COLO829 (cell line): ENCODE results near the gene AGFG2.

Experiments
- DNase-seq: peaks from one replicate; pipeline ENCODE4 v3.0.0; 2012; ENCODE audit warnings: low spot score

AGFG2 gene

GRCh38 chr7:100586266-100587025, 47.4 kb downstream of the AGFG2 start, which contains the start of gene FBXO24:
TSS of gene FBXO24 (plus strand) at chr7:100586328. CDS start at chr7:100586626, 298 bp downstream.
- DNase-seq, result peak; percentile 99

GRCh38 chr7:100588438-100588837, 49.4 kb downstream of the AGFG2 start:
- no peak for DNase-seq

GRCh38 chr7:100589341-100589947, 50.4 kb downstream of the AGFG2 start:
- no peak for DNase-seq

DNA sequence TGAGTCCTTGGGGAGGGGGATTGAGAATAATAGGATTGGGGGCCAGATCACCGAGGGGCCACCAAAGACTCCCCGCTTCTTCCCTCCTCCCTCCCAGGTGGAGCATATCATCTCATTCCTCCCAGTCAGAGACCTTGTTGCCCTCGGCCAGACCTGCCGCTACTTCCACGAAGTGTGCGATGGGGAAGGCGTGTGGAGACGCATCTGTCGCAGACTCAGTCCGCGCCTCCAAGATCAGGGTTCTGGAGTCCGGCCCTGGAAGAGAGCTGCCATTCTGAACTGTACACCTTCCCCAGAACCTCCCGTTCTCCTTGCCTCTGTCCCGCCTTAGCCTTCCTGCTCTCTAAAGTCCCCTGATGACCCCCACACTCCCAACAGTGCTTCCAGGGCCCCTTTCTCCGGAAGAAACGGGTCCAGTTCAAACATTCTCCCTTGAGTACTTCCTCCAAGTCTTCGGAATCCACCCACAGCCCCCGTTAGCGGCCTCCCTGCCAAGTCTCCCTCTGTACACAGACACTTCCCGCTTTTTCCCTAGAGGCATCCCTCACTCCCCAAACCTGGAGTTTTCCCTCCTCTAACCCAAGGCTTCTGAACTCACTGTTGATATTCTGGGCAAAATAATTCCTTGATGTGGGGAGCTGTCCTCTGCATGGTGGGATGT, 51.2 kb downstream of the AGFG2 start:
- DNase-seq, result no peak

- no peak for DNase-seq
Observed at GRCh38 chr7:100591596-100591995, 52.6 kb downstream of the AGFG2 start.

DNA sequence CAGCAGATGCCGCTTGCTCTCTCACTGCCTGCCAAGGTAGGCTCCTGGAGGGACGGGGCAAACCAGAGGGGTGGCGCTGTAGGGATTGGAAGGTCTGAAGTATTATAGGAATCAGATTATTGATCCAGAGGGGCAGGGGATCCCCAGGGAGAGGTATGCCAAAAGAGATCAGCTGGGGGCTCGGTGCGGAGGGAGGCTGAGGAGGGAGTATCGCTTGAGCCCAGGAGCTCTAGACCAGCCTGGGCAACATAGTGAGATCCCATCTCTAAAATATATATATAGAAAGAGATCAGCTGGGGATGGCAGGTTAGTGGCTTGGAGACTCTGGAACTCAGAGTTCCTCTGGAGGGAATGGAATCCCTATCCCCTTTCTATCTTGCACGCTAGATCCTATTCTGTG, 56.2 kb downstream of the AGFG2 start:
- DNase-seq, result no peak

GRCh38 chr7:100598425-100598824, 59.4 kb downstream of the AGFG2 start:
- no peak for DNase-seq

- no peak for DNase-seq
Observed at GRCh38 chr7:100599911-100600729, 61.1 kb downstream of the AGFG2 start.

DNA sequence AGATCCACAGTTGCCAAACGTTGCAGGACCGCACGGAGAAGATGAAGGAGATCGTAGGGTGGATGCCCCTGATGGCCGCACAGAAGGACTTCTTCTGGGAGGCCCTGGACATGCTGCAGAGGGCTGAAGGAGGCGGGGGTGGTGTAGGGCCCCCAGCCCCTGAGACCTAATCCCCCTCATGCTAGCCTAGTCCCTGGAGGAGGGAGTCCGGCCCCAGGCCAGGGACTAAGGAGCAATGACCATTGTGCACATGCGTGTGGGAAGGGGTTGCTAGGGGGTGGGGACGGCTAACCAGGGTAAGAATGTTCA, 61.7 kb downstream of the AGFG2 start:
- DNase-seq, result no peak

GRCh38 chr7:100602889-100603725, 64.1 kb downstream of the AGFG2 start:
- no peak for DNase-seq

DNA sequence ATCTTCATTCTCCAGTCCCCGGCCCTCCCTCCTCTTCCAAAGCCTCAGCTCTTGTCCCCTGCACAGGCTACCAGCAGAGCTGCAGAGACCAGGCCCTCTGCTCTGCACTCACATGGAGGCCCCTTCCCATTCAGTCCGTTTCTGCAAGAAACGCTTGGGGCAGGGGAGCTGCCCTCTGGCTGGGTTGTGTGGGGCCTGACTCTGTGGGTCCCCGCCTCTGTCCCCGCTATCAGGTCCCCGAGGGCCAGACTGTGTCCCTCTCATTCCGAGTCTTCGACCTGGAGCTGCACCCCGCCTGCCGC, 64.7 kb downstream of the AGFG2 start:
- no peak for DNase-seq

- DNase-seq, result peak; percentile 70
Observed at GRCh38 chr7:100604028-100604975, 65.3 kb downstream of the AGFG2 start.

GRCh38 chr7:100604976-100605911, 66.2 kb downstream of the AGFG2 start:
- DNase-seq, result no peak

DNA sequence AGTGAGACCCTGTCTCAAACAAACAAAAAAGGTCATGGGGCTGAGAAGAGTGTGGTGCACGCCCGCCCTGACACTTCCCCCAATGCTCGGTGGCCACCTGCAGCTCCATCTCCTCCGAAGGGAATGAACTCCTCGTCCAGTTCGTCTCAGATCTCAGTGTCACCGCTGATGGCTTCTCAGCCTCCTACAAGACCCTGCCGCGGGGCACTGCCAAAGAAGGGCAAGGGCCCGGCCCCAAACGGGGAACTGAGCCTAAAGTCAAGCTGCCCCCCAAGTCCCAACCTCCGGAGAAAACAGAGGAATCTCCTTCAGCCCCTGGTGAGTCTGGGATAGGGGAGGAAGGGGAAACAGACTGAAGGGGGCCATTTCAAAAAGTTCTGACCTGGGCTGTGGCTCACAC, 67.3 kb downstream of the AGFG2 start:
- DNase-seq, result no peak

- DNase-seq, result no peak
Observed at GRCh38 chr7:100607111-100607510, 68.1 kb downstream of the AGFG2 start.

DNA sequence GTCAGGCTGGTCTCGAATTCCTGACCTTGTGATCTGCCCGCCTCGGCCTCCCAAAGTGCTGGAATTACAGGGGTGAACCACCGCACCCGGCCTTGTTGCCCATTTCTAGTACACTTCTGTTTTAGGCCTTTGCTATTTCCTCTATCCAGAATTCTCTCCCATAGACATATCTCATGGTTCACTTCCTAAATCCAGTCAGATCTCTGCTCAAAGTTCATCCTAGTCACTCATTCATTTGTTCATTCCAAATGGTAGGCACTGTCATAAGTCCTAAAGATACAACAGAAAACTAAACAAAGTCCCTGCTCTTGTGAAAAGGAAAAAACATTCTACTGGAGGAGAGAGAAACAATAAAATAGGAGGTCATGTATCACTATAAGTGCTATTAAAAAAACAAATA, 71.0 kb downstream of the AGFG2 start:
- DNase-seq, result no peak

DNA sequence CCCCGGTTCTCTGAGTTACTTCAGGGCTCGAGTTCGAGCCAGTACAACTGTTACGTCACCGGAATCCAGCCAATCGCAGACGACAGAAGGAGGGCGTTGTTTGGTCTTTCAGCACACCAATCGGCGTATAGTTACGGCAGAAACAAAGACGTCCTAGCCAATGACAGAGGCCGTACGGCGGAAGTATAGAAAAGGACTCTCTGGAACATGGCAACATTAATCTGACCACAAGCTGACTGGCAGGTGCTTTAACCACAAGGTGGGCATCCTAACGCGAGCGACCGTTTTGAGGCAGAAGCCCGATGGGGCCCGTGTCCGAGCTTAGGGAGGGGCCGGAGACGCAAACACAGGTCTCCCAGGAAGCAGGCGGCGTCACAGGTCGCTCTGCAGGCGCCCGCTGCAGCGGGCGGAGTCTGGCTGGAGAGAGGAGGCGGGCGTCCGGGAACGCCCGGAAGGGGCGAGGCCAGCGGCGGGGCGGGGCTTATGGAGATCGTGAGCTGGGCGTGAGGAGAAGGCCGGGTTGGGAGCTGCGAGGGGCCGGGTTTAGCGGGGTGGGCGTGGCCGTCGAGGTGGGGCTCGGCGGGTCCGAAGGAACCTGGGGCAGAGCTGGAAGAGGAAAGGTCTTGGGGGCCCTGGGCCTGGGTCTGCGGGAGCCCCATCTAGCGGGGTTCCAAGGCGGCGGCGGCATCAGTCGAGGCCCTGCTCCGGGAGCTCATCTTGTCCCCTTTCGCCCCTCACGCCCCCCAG, 73.2 kb downstream of the AGFG2 start, which contains the start of gene MOSPD3:
TSS of gene MOSPD3 (plus strand) at position 558 of the 747 bp plus-strand sequence. CDS start 252 bp downstream, outside the sequence.
- peak; percentile 100 for DNase-seq

- DNase-seq, result no peak
Observed at GRCh38 chr7:100612730-100613390, 73.9 kb downstream of the AGFG2 start.
